ENCODE results near the gene AMN1.

Gene AMN1

DNA sequence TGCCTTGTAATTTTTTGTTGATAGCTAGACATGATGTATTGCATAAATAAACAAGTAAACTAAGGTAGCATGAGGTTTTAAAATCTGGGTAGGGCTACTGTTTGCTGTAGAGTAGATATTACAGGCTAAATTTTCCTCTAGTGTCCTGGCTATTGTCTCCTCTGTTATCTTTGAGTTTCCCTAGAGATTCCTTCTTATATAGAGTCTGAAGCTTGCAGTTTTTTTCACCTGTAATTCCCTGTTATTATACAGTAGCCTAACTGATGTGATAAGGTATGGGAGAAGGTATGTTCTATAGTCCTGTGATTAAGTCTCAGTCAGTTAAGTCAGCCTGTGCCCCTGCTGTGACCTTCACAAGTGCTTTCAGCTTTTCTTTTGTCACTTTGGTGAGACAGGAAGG lies 59.8 kb downstream of the AMN1 start:
- Histone ChIP-seq H3K36me3 (ENCODE audit: insufficient read depth, low read length) (no peaks in the 10 kb centered on the region), H3K9me2 (ENCODE audit: low read depth, low read length) (no peaks in the 10 kb centered on the region), H3K9me3 (ENCODE audit: low read length) (peaks cover 8% of the 10 kb centered on the region; the same call in 1 of the 2 replicates), H3K27me3 (ENCODE audit: insufficient read depth, low read length) (no peaks in the 10 kb centered on the region), H3F3A (ENCODE audit: insufficient read depth, low read length) (no peaks in the 10 kb centered on the region), H3K79me2 (ENCODE audit: insufficient read depth, low read length) (no peaks in the 10 kb centered on the region), H3K4me2 (ENCODE audit: low read length) (no peak overlapping the region), H3K9ac (ENCODE audit: low read length) (no peak overlapping the region), H3K27ac (ENCODE audit: low read depth, low read length, poor library complexity, severe bottlenecking) (no peak overlapping the region), H2AFZ (ENCODE audit: low read length) (no peak overlapping the region), H3K4me1 (ENCODE audit: insufficient read depth, low read length, severe bottlenecking) (no peaks in the 10 kb centered on the region), H4K20me1 (ENCODE audit: insufficient read depth, low read length) (no peaks in the 10 kb centered on the region), H3K4me3 (ENCODE audit: low read depth, low read length, poor library complexity, severe bottlenecking) (no peak overlapping the region)
- TF ChIP-seq, protein P1, sequence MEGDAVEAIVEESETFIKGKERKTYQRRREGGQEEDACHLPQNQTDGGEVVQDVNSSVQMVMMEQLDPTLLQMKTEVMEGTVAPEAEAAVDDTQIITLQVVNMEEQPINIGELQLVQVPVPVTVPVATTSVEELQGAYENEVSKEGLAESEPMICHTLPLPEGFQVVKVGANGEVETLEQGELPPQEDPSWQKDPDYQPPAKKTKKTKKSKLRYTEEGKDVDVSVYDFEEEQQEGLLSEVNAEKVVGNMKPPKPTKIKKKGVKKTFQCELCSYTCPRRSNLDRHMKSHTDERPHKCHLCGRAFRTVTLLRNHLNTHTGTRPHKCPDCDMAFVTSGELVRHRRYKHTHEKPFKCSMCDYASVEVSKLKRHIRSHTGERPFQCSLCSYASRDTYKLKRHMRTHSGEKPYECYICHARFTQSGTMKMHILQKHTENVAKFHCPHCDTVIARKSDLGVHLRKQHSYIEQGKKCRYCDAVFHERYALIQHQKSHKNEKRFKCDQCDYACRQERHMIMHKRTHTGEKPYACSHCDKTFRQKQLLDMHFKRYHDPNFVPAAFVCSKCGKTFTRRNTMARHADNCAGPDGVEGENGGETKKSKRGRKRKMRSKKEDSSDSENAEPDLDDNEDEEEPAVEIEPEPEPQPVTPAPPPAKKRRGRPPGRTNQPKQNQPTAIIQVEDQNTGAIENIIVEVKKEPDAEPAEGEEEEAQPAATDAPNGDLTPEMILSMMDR (IDR thresholded peaks at IDR 0.05; ENCODE audit: low read length): no peak
- TF ChIP-seq EZH2 (IDR thresholded peaks at IDR 0.05; ENCODE audit: borderline replicate concordance, low read length): no peak

DNA sequence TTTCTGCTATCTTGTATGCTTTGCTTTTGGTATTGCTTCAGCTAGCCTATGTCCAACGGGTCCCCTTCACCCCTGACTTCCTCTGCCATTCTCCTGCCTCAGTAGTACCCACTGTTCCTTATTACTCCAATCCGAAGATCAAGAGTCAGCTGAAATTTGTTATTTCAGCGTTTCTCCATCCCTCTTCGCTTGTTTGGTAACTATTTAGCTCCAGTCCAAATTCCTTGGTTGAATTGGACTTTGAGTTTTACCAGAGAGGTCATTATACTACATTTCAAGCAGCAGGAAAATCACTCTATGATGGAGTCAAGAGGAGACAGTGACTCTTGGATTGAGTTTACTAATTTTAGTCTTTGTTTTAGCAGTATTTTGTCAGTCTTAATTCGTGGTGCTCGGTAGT lies 64.8 kb downstream of the AMN1 start:
- Histone ChIP-seq H3F3A (ENCODE audit: insufficient read depth, low read length) (no peaks in the 10 kb centered on the region), H3K9ac (ENCODE audit: low read length) (no peak overlapping the region), H3K79me2 (ENCODE audit: insufficient read depth, low read length) (no peaks in the 10 kb centered on the region), H3K4me3 (ENCODE audit: low read depth, low read length, poor library complexity, severe bottlenecking) (no peak overlapping the region), H3K36me3 (ENCODE audit: insufficient read depth, low read length) (no peaks in the 10 kb centered on the region), H3K27ac (ENCODE audit: low read depth, low read length, poor library complexity, severe bottlenecking) (no peak overlapping the region), H3K4me2 (ENCODE audit: low read length) (no peak overlapping the region), H3K9me2 (ENCODE audit: low read depth, low read length) (no peaks in the 10 kb centered on the region), H3K9me3 (ENCODE audit: low read length) (peaks cover 5% of the 10 kb centered on the region; the same call in 1 of the 2 replicates), H3K27me3 (ENCODE audit: insufficient read depth, low read length) (no peaks in the 10 kb centered on the region), H2AFZ (ENCODE audit: low read length) (no peak overlapping the region), H4K20me1 (ENCODE audit: insufficient read depth, low read length) (no peaks in the 10 kb centered on the region), H3K4me1 (ENCODE audit: insufficient read depth, low read length, severe bottlenecking) (peaks cover 8% of the 10 kb centered on the region)
- TF ChIP-seq EZH2 (IDR thresholded peaks at IDR 0.05; ENCODE audit: borderline replicate concordance, low read length): no peak
- TF ChIP-seq, protein P1 (IDR thresholded peaks at IDR 0.05; ENCODE audit: low read length): no peak

DNA sequence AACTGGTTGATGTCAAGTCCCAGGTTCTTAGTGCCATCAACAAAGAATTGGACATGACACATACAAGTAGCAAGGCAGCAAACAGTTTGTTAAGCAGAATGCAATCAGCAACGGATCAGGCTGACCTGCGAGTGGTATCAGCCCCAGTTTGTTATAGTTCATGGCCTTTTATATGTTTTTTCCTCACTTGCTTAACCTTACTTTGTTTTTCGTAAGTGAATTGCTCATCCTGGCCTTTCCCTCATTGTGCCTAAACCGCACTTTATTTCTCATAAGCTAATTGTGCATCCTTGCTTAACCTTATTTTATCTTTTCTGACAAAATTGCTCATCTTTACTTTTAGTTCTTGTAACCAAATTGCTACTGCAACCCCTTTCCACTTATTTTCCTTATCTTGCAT lies 65.2 kb downstream of the AMN1 start:
- no peak overlapping the region for H3K4me3 ChIP-seq (ENCODE audit: low read depth, low read length, poor library complexity, severe bottlenecking)
- H3K79me2 ChIP-seq (ENCODE audit: insufficient read depth, low read length): no peaks in the 10 kb centered on the region
- H4K20me1 ChIP-seq (ENCODE audit: insufficient read depth, low read length): no peaks in the 10 kb centered on the region
- no peak overlapping the region for H3K27ac ChIP-seq (ENCODE audit: low read depth, low read length, poor library complexity, severe bottlenecking)
- no peaks in the 10 kb centered on the region for H3K36me3 ChIP-seq (ENCODE audit: insufficient read depth, low read length)
- H3K27me3 ChIP-seq (ENCODE audit: insufficient read depth, low read length): no peaks in the 10 kb centered on the region
- H2AFZ ChIP-seq (ENCODE audit: low read length): no peak overlapping the region
- H3K9me2 ChIP-seq (ENCODE audit: low read depth, low read length): no peaks in the 10 kb centered on the region
- TF ChIP-seq, protein P1 (IDR thresholded peaks at IDR 0.05; ENCODE audit: low read length): no peak
- no peak for TF ChIP-seq EZH2 (IDR thresholded peaks at IDR 0.05; ENCODE audit: borderline replicate concordance, low read length)
- H3K4me1 ChIP-seq (ENCODE audit: insufficient read depth, low read length, severe bottlenecking): peaks cover 11% of the 10 kb centered on the region
- H3F3A ChIP-seq (ENCODE audit: insufficient read depth, low read length): no peaks in the 10 kb centered on the region
- peaks cover 4% of the 10 kb centered on the region; the same call in 1 of the 2 replicates for H3K9me3 ChIP-seq (ENCODE audit: low read length)
- H3K9ac ChIP-seq (ENCODE audit: low read length): no peak overlapping the region
- no peak overlapping the region for H3K4me2 ChIP-seq (ENCODE audit: low read length)

Data from OCI-LY1 (cell line).